Natural killer cell (primary cell): ENCODE results near the gene ERC1. TPM values are rescaled to one million over a fixed set of nuclear protein-coding genes. Genes with fewer than 3 reads are reported as not detected.
A peak's percentile ranks its signal among the peaks of the same experiment; 100 is the strongest.

Experiments used
- ATAC-seq, 3 donors: fragments of 150-1000 bp in 2 of 3; fragments of 200-7000 bp in 1 of 3; cut with Tn5 transposase; 1 replicate in 1 of 3; 2 replicates in 2 of 3; pipeline ENCODE4 v1.10.0; 2021; ENCODE audit warnings: mild to moderate bottlenecking in 2 of 3, moderate library complexity in 2 of 3
- DNase-seq, 2 donors: peaks; one replicate each; pipeline versions ENCODE4 v3.0.0 to v3.0.0-alpha.2; 2013 to 2021; ENCODE audit warnings: mixed read lengths in 1 of 2
- H3K27ac ChIP-seq: one replicate; pipeline ENCODE4 v1.5.1; 2013; ENCODE audit warnings: mild to moderate bottlenecking, low read length
- H3K27me3 ChIP-seq: one replicate; pipeline ENCODE4 v1.6.1; 2013; ENCODE audit warnings: low read length; ENCODE audit not compliant: control insufficient read depth, insufficient read depth
- H3K36me3 ChIP-seq: one replicate; pipeline ENCODE4 v1.6.1; 2013; ENCODE audit warnings: low read length; ENCODE audit not compliant: control insufficient read depth, insufficient read depth
- H3K4me1 ChIP-seq: one replicate; pipeline ENCODE4 v1.6.1; 2013; ENCODE audit warnings: low read length; ENCODE audit not compliant: control insufficient read depth, insufficient read depth
- H3K4me3 ChIP-seq: one replicate; pipeline ENCODE4 v1.5.1; 2013; ENCODE audit warnings: low read length
- H3K9me3 ChIP-seq: one replicate; pipeline ENCODE4 v1.6.1; 2013; ENCODE audit warnings: low read length; ENCODE audit not compliant: control insufficient read depth, insufficient read depth
- H3K27ac Mint-ChIP-seq, 2 donors: one replicate each; pipeline ENCODE4 v1.8.0; 2022; ENCODE audit warnings: mild to moderate bottlenecking in 2 of 2, mixed read lengths in 2 of 2, moderate library complexity in 1 of 2
- H3K27me3 Mint-ChIP-seq, 2 donors: one replicate each; pipeline ENCODE4 v1.8.0; 2022; ENCODE audit warnings: low read depth in 2 of 2, mixed read lengths in 2 of 2
- H3K36me3 Mint-ChIP-seq: one replicate; pipeline ENCODE4 v1.8.0; 2022; ENCODE audit warnings: mixed read lengths
- H3K4me1 Mint-ChIP-seq, 2 donors: one replicate each; pipeline ENCODE4 v1.8.0; 2022; ENCODE audit warnings: mixed read lengths in 2 of 2
- H3K4me3 Mint-ChIP-seq: one replicate; pipeline ENCODE4 v1.8.0; 2022; ENCODE audit warnings: mild to moderate bottlenecking, moderate library complexity, mixed read lengths
- H3K9me3 Mint-ChIP-seq, 2 donors: one replicate each; pipeline ENCODE4 v1.8.0; 2022; ENCODE audit warnings: mixed read lengths in 2 of 2
- WGBS: methylation state at CpG from one replicate; pipeline ENCODE4 v1.1.7; 2013; ENCODE audit warnings: missing lambda C conversion rate; ENCODE audit not compliant: insufficient coverage; 5-methylcytosine and 5-hydroxymethylcytosine counted together
- intact Hi-C: fragments of 100-400 bp; cut with micrococcal nuclease; formaldehyde crosslinking; loops from one replicate; pipeline ENCODE4 v1.14.2; 2022
- total RNA-seq, 4 donors: library from RNA; stranded (reverse); fragments of 120-200 nt in 1 of 4; gene quantifications; one replicate each; pipeline versions ENCODE4 v1.2.3 to v1.2.4, GENCODE V29; 2013 to 2022
- TF ChIP-seq, protein P1 (sequence below): fragments of 200-600 bp; IDR thresholded peaks from one replicate; pipeline ENCODE4 v1.8.0; 2022; ENCODE audit warnings: antibody characterized with exemption

ERC1 gene
- total RNA-seq, 3 donors from 2014 or later (not counting 1 experiment from before 2014, with no cell fraction given) = 43.5 to 54.0 (median 44.9) TPM

GRCh38 chr12:1064317-1064716, 73.3 kb downstream of the ERC1 start:
- H3K9me3 Mint-ChIP-seq = peaks cover 5 to 17% of the 10 kb centered on the region in 2 donors
- peaks cover 0 to 4% of the 10 kb centered on the region in 2 donors for H3K4me1 Mint-ChIP-seq
- no peak for ATAC-seq
- H3K27ac Mint-ChIP-seq = no peak overlapping the region
- DNase-seq = no peak
- peaks cover 8% of the 10 kb centered on the region for H3K36me3 Mint-ChIP-seq
- Histone ChIP-seq H3K27ac (no peak overlapping the region), H3K9me3 (peaks cover 13% of the 10 kb centered on the region), H3K36me3 (no peaks in the 10 kb centered on the region), H3K4me3 (no peak overlapping the region), H3K4me1 (no peaks in the 10 kb centered on the region), H3K27me3 (no peaks in the 10 kb centered on the region)
- intact Hi-C loops = no loop called here
- no peak overlapping the region for H3K4me3 Mint-ChIP-seq
- H3K27me3 Mint-ChIP-seq = no peaks in the 10 kb centered on the region
- 89% methylated on average over 2 of the region's 2 CpGs for WGBS
- TF ChIP-seq, protein P1, sequence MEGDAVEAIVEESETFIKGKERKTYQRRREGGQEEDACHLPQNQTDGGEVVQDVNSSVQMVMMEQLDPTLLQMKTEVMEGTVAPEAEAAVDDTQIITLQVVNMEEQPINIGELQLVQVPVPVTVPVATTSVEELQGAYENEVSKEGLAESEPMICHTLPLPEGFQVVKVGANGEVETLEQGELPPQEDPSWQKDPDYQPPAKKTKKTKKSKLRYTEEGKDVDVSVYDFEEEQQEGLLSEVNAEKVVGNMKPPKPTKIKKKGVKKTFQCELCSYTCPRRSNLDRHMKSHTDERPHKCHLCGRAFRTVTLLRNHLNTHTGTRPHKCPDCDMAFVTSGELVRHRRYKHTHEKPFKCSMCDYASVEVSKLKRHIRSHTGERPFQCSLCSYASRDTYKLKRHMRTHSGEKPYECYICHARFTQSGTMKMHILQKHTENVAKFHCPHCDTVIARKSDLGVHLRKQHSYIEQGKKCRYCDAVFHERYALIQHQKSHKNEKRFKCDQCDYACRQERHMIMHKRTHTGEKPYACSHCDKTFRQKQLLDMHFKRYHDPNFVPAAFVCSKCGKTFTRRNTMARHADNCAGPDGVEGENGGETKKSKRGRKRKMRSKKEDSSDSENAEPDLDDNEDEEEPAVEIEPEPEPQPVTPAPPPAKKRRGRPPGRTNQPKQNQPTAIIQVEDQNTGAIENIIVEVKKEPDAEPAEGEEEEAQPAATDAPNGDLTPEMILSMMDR = no peak

DNA sequence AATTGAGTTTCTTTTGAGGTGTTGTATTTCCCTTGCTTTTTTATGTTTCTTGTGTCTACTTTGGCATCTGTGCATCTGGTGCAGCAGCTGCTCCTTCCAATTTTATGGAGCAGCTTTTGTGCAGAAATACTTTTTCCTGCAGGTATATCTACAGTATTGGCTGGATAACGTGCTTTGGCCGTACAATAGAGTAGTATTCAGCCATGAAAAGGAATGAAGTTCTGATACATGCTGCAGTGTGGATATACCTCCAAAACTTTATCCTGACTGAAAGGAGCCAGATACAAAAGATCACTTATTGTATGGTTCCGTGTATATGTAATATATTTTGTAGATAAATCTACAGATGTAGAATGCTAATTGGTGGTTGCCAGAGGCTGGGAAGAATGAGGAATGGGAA, 74.6 kb downstream of the ERC1 start:
- no peak overlapping the region for H3K27ac Mint-ChIP-seq
- Histone ChIP-seq H3K27me3 (no peaks in the 10 kb centered on the region), H3K9me3 (peaks cover 13% of the 10 kb centered on the region), H3K4me1 (no peaks in the 10 kb centered on the region), H3K27ac (no peak overlapping the region), H3K36me3 (no peaks in the 10 kb centered on the region), H3K4me3 (no peak overlapping the region)
- H3K9me3 Mint-ChIP-seq = peaks cover 5 to 17% of the 10 kb centered on the region in 2 donors
- peaks cover 0 to 9% of the 10 kb centered on the region in 2 donors for H3K4me1 Mint-ChIP-seq
- TF ChIP-seq, protein P1 = no peak
- no peak for ATAC-seq
- H3K4me3 Mint-ChIP-seq = no peak overlapping the region
- DNase-seq = no peak
- peaks cover 8% of the 10 kb centered on the region for H3K36me3 Mint-ChIP-seq
- no peaks in the 10 kb centered on the region for H3K27me3 Mint-ChIP-seq
- 97% methylated on average over 3 of the region's 3 CpGs for WGBS
- intact Hi-C loops = no loop called here

DNA sequence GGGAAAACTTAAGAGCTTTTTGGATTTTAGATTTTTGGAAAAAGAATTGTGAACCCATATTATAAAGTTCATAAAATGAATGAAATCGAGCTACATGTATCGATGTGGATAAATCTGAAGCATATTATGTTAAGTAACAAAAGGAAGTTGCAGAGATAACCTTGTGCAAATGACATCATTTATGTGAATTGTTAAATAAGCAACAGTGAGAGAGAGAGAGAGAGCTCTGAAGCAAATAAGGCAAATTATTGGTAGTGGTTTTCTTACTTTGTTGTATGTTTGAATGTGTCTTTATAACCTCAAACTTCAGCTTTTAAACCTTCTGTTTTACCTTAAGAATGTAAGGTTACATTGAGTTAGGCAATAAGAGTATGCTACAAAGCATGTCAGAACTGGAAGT, 78.8 kb downstream of the ERC1 start:
- H3K4me1 Mint-ChIP-seq = peaks cover 0 to 13% of the 10 kb centered on the region in 2 donors
- no peaks in the 10 kb centered on the region for H3K9me3 ChIP-seq
- TF ChIP-seq, protein P1 = no peak
- DNase-seq (no peak), ATAC-seq (no peak)
- no peak overlapping the region for H3K4me3 Mint-ChIP-seq
- H3K4me1 ChIP-seq = no peaks in the 10 kb centered on the region
- H3K9me3 Mint-ChIP-seq = peaks cover 2 to 4% of the 10 kb centered on the region in 2 donors
- H3K36me3 Mint-ChIP-seq = no peaks in the 10 kb centered on the region
- no peaks in the 10 kb centered on the region for H3K27me3 ChIP-seq
- H3K27ac ChIP-seq = no peak overlapping the region
- H3K4me3 ChIP-seq = no peak overlapping the region
- WGBS = 100% methylated on average over 2 of the region's 2 CpGs
- no peaks in the 10 kb centered on the region for H3K36me3 ChIP-seq
- intact Hi-C loops = no loop called here
- no peaks in the 10 kb centered on the region for H3K27me3 Mint-ChIP-seq
- H3K27ac Mint-ChIP-seq = peak overlapping the region in 1 of 2 donors; percentile 38

DNA sequence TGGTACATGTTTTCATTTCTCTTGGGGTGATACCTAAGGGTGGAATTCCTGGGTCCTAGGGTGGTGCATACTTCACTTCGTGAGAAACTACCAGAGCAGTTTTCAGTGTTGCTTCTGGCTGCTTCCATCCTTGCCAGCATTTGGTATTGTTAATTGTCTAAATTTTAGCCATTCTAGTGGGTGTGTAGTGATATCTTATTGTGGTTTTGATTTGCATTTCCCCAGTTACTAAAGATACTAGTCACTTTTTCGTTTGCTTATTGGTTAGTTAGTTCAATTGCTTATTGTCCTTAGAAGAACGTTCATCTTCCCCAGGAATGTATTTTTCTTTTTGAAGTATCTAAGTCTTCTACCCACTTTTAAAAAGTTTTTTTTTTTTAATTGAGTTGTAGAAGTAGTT, 80.2 kb downstream of the ERC1 start:
- H3K4me1 ChIP-seq = no peaks in the 10 kb centered on the region
- no peaks in the 10 kb centered on the region for H3K9me3 ChIP-seq
- H3K27ac Mint-ChIP-seq = no peak overlapping the region
- no peaks in the 10 kb centered on the region for H3K27me3 ChIP-seq
- no peaks in the 10 kb centered on the region for H3K36me3 Mint-ChIP-seq
- no peak overlapping the region for H3K4me3 Mint-ChIP-seq
- 77% methylated on average over 2 of the region's 3 CpGs for WGBS
- intact Hi-C loops = no loop called here
- no peak overlapping the region for H3K4me3 ChIP-seq
- H3K27me3 Mint-ChIP-seq = no peaks in the 10 kb centered on the region
- H3K27ac ChIP-seq = no peak overlapping the region
- DNase-seq (no peak), ATAC-seq (no peak)
- no peaks in the 10 kb centered on the region for H3K9me3 Mint-ChIP-seq
- H3K4me1 Mint-ChIP-seq = peaks cover 0 to 13% of the 10 kb centered on the region in 2 donors
- TF ChIP-seq, protein P1 = no peak
- no peaks in the 10 kb centered on the region for H3K36me3 ChIP-seq
